Aorta (tissue), 5 donors: ENCODE data around the gene GP1BB. TPM values are rescaled to one million over a fixed set of nuclear protein-coding genes. Genes with fewer than 3 reads are reported as not detected.

Experiments used
- ATAC-seq: fragments of 200-7000 bp; cut with Tn5 transposase; one replicate; pipeline ENCODE4 v1.9.1; 2022; ENCODE audit warnings: moderate library complexity; ENCODE audit not compliant: low FRiP score
- DNase-seq, 2 donors: peaks; one replicate each; pipeline ENCODE4 v3.0.0-alpha.2; 2020
- H3K27ac ChIP-seq, 2 donors: one replicate each; pipeline ENCODE4 v1.5.1; 2013; ENCODE audit warnings: low read length in 2 of 2, mild to moderate bottlenecking in 2 of 2, moderate library complexity in 2 of 2, control low read depth in 1 of 2, inconsistent platforms in 1 of 2, low read depth in 1 of 2
- H3K27me3 ChIP-seq, 2 donors: one replicate each; pipeline ENCODE4 v1.6.1; 2013; ENCODE audit warnings: control low read depth in 1 of 2, low read length in 1 of 2, mild to moderate bottlenecking in 1 of 2, moderate library complexity in 1 of 2; ENCODE audit not compliant: insufficient read depth in 2 of 2, control insufficient read depth in 1 of 2
- H3K36me3 ChIP-seq, 2 donors: one replicate each; pipeline ENCODE4 v1.6.1; 2013; ENCODE audit warnings: control low read depth in 1 of 2, low read length in 1 of 2, mild to moderate bottlenecking in 1 of 2; ENCODE audit not compliant: insufficient read depth in 2 of 2, control insufficient read depth in 1 of 2
- H3K4me1 ChIP-seq, 2 donors: one replicate each; pipeline ENCODE4 v1.6.1; 2013; ENCODE audit warnings: low read length in 2 of 2, control low read depth in 1 of 2, mild to moderate bottlenecking in 1 of 2, moderate library complexity in 1 of 2; ENCODE audit not compliant: insufficient read depth in 2 of 2, control insufficient read depth in 1 of 2
- H3K4me3 ChIP-seq, 2 donors: one replicate each; pipeline ENCODE4 v1.5.1; 2013; ENCODE audit warnings: low read length in 2 of 2, control low read depth in 1 of 2, mild to moderate bottlenecking in 1 of 2
- H3K9me3 ChIP-seq: one replicate; pipeline ENCODE4 v1.6.1; 2013; ENCODE audit warnings: mild to moderate bottlenecking, low read length; ENCODE audit not compliant: control insufficient read depth
- WGBS, 2 donors: extraction: QIAGEN DNeasy Blood & Tissue Kit; methylation state at CpG; one replicate each; pipeline ENCODE4 v1.1.7; 2013; 5-methylcytosine and 5-hydroxymethylcytosine counted together
- intact Hi-C, 2 donors: fragments of 100-400 bp; cut with DNase I; formaldehyde crosslinking; loops; one replicate each; pipeline versions ENCODE4 v1.14.2 to v1.15.0; 2022
- polyA plus RNA-seq, 2 donors: library from polyadenylated mRNA; stranded (reverse); fragments of 200-250 nt; gene quantifications; one replicate each; pipeline ENCODE4 v1.2.3, GENCODE V29; 2013
- total RNA-seq, 2 donors: library from RNA; stranded (reverse); fragmentation: NEBNext Ultra II Directional; extraction: Animal tissue kit (Norgen Biotek cat#: 25700); gene quantifications; one replicate each; pipeline ENCODE4 v1.2.1, GENCODE V29; 2021
- donor health status: healthy with polysubstance abuse.
- donor health status: Bipolar disorder and iron deficiency.
- donor health status: DM: no; HTN: no; CAD: no.
- donor health status: DM: no; HTN: no; CAD: no.
- donor health status: DM: yes; HTN: yes; CAD: no.

Gene GP1BB
- total and polyA plus RNA-seq, 4 donors, result 3.6 to 29.7 (median 8.1) TPM; not detected in 1

- no peaks in the 10 kb centered on the region for H3K36me3 ChIP-seq
- ATAC-seq, result no peak
- no peak overlapping the region for H3K4me3 ChIP-seq
- intact Hi-C loops, result no loop called here
- H3K27ac ChIP-seq, result no peak overlapping the region
- H3K9me3 ChIP-seq, result no peaks in the 10 kb centered on the region
- 78 to 86% methylated on average over 15 of the region's 15 CpGs for WGBS, 2 donors
- H3K27me3 ChIP-seq, result no peaks in the 10 kb centered on the region
- DNase-seq, result no peak
- H3K4me1 ChIP-seq, result no peaks in the 10 kb centered on the region
Observed at GRCh38 chr22:19740586-19740985, 17.2 kb downstream of the GP1BB start.

GRCh38 chr22:19741053-19741452, 17.7 kb downstream of the GP1BB start:
- Histone ChIP-seq H3K36me3 (no peaks in the 10 kb centered on the region), H3K4me3 (no peak overlapping the region), H3K9me3 (no peaks in the 10 kb centered on the region), H3K27me3 (no peaks in the 10 kb centered on the region), H3K4me1 (no peaks in the 10 kb centered on the region), H3K27ac (no peak overlapping the region)
- intact Hi-C loops, result no loop called here
- DNase-seq (no peak), ATAC-seq (no peak)
- 95% methylated on average over 7 of the region's 7 CpGs for WGBS, 2 donors

- intact Hi-C loops, result no loop called here
- H3K27me3 ChIP-seq, result no peaks in the 10 kb centered on the region
Observed at GRCh38 chr22:19742160-19743066, 19.1 kb downstream of the GP1BB start.

GRCh38 chr22:19743081-19743480, 19.7 kb downstream of the GP1BB start:
- intact Hi-C loops, result no loop called here
- Histone ChIP-seq H3K27ac (no peak overlapping the region), H3K36me3 (no peaks in the 10 kb centered on the region), H3K4me1 (no peaks in the 10 kb centered on the region), H3K27me3 (no peaks in the 10 kb centered on the region), H3K9me3 (no peaks in the 10 kb centered on the region), H3K4me3 (no peak overlapping the region)
- DNase-seq (no peak), ATAC-seq (no peak)
- 91 to 95% methylated on average over 6 of the region's 6 CpGs for WGBS, 2 donors

More at GRCh38 chr22:19742160-19743066, 19.1 kb downstream of the GP1BB start:
- ATAC-seq, result no peak
- Histone ChIP-seq H3K36me3 (no peaks in the 10 kb centered on the region), H3K9me3 (no peaks in the 10 kb centered on the region), H3K4me1 (no peaks in the 10 kb centered on the region), H3K27ac (no peak overlapping the region), H3K4me3 (no peak overlapping the region)
- 84 to 86% methylated on average over 19 to 21 of the region's 21 CpGs for WGBS, 2 donors
- DNase-seq, result no peak

GRCh38 chr22:19743651-19744050, 20.3 kb downstream of the GP1BB start:
- intact Hi-C loops, result no loop called here
- H3K27me3 ChIP-seq, result no peaks in the 10 kb centered on the region
- no peak overlapping the region for H3K4me3 ChIP-seq
- no peaks in the 10 kb centered on the region for H3K4me1 ChIP-seq
- DNase-seq (no peak), ATAC-seq (no peak)
- WGBS, 2 donors, result 82% methylated on average over 4 of the region's 4 CpGs
- no peaks in the 10 kb centered on the region for H3K9me3 ChIP-seq
- no peaks in the 10 kb centered on the region for H3K36me3 ChIP-seq
- H3K27ac ChIP-seq, result no peak overlapping the region

- Histone ChIP-seq H3K27me3 (no peaks in the 10 kb centered on the region), H3K4me1 (no peaks in the 10 kb centered on the region), H3K4me3 (no peak overlapping the region), H3K36me3 (no peaks in the 10 kb centered on the region), H3K9me3 (no peaks in the 10 kb centered on the region), H3K27ac (no peak overlapping the region)
- ATAC-seq (no peak), DNase-seq (no peak)
- 93 to 94% methylated on average over 13 of the region's 13 CpGs for WGBS, 2 donors
- intact Hi-C loops, result loop anchor here in 1 of 2 donors (5.0 kb wide), 1 partner anchor 158 kb away; no protein-coding TSS in a partner anchor
Observed at GRCh38 chr22:19744350-19745006, 21.1 kb downstream of the GP1BB start.

GRCh38 chr22:19745155-19746101, 22.1 kb downstream of the GP1BB start:
- Histone ChIP-seq H3K4me3 (no peak overlapping the region), H3K27me3 (no peaks in the 10 kb centered on the region), H3K36me3 (no peaks in the 10 kb centered on the region), H3K4me1 (no peaks in the 10 kb centered on the region), H3K27ac (no peak overlapping the region), H3K9me3 (no peaks in the 10 kb centered on the region)
- no peak for ATAC-seq
- WGBS, 2 donors, result 60 to 62% methylated on average over 23 to 24 of the region's 24 CpGs
- DNase-seq, result no peak
- intact Hi-C loops, result loop anchor here in 1 of 2 donors (5.0 kb wide), 1 partner anchor 157 kb away; no protein-coding TSS in a partner anchor

- Histone ChIP-seq H3K4me3 (no peak overlapping the region), H3K4me1 (no peaks in the 10 kb centered on the region), H3K27ac (no peak overlapping the region), H3K36me3 (no peaks in the 10 kb centered on the region), H3K9me3 (no peaks in the 10 kb centered on the region), H3K27me3 (no peaks in the 10 kb centered on the region)
- no peak for DNase-seq
- ATAC-seq, result no peak
- 92 to 96% methylated on average over 12 to 13 of the region's 13 CpGs for WGBS, 2 donors
- intact Hi-C loops, result loop anchor here in 1 of 2 donors (5.0 kb wide), 1 partner anchor 156 kb away; no protein-coding TSS in a partner anchor
Observed at GRCh38 chr22:19746726-19747125, 23.4 kb downstream of the GP1BB start.
